ENCODE results near the gene AGBL1.

Gene AGBL1

DNA sequence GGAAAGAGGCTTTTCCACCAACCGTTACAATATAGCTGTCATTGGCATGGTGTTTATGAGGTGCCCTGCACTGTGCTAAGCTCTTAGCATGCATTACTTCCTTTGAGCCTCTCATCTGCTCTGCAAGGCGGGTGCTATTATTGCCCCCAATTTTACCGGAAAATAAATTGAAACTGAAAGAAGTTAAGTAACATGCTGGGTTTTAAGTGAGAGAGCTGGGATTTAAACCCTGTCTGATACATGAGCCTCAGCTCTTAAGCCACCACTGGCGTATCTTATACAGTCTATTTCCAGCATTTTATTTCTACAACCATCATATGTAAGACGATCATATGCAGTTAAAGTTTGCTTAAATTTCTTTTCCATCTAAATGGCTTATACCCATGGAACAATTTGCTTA lies 81.6 kb downstream of the AGBL1 start:
- TF ChIP-seq, protein P1, sequence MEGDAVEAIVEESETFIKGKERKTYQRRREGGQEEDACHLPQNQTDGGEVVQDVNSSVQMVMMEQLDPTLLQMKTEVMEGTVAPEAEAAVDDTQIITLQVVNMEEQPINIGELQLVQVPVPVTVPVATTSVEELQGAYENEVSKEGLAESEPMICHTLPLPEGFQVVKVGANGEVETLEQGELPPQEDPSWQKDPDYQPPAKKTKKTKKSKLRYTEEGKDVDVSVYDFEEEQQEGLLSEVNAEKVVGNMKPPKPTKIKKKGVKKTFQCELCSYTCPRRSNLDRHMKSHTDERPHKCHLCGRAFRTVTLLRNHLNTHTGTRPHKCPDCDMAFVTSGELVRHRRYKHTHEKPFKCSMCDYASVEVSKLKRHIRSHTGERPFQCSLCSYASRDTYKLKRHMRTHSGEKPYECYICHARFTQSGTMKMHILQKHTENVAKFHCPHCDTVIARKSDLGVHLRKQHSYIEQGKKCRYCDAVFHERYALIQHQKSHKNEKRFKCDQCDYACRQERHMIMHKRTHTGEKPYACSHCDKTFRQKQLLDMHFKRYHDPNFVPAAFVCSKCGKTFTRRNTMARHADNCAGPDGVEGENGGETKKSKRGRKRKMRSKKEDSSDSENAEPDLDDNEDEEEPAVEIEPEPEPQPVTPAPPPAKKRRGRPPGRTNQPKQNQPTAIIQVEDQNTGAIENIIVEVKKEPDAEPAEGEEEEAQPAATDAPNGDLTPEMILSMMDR (IDR thresholded peaks at IDR 0.05; ENCODE audit: low read depth, low read length, missing control alignments) = no peak
- H3K4me3 ChIP-seq (ENCODE audit: low read depth, low read length) = no peak overlapping the region
- DNase-seq (ENCODE audit: low read depth) = no peak

DNA sequence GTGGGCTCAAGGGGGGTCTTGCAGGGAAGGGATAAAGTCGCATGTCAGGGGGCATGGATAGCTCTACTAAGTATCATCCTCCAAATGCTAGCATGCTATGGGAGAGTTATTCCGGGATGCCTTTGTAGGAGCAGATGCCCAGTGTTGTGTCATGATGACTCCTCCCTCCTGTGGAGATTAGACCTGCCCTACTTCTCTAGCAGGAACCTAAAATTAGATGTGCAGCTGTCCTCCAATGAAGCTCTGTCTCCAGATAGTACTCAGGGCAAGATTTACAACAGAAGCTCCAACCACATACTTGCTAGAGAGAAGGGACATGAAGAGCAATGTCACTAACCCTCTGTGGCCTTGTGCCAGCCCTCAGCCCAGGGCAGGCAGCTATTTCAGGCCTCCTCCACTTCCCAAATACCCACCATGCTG lies 82.5 kb downstream of the AGBL1 start:
- H3K4me3 ChIP-seq (ENCODE audit: low read depth, low read length) = no peak overlapping the region
- no peak for DNase-seq (ENCODE audit: low read depth)
- TF ChIP-seq, protein P1 (IDR thresholded peaks at IDR 0.05; ENCODE audit: low read depth, low read length, missing control alignments) = no peak

DNA sequence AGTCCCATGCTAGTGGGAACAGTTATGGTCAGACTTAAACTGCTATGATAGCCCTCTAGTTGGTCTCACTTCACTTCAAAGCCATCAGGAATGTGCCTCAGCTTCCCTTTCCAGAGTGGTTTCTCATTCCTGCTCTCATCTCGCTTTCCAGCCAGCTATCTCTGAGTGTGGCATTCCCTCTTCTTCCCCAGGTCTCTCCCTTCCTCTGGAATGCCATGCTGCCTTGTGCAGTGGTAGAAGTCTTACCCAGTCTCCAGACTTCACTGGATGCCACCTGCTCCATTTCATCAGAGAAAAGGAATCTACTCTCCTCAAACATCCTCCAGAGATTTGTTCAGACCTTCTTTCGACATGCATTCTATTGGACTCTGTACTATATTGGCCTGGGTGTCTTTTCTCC lies 83.0 kb downstream of the AGBL1 start:
- TF ChIP-seq, protein P1 (IDR thresholded peaks at IDR 0.05; ENCODE audit: low read depth, low read length, missing control alignments) = no peak
- H3K4me3 ChIP-seq (ENCODE audit: low read depth, low read length) = no peak overlapping the region
- DNase-seq (ENCODE audit: low read depth) = no peak

DNA sequence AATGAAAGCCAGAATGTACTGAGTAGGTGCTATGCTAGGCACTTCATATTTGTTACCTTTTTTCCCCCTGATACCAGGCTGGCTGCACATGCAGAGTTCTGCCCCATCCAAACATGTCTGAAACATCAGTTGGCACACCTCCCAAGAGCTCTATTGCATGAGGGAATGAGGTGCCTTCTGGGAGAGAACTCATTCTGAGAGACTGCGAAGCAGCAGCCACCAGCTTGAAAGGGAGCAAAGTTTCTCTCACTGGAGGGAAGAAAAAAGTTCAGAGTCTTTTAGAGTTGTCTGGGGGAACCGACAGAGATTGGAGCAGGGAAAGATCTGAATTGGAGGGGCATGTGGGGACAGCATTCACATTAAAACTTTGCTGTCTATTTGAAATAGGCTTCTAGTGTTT lies 84.1 kb downstream of the AGBL1 start:
- TF ChIP-seq, protein P1 (IDR thresholded peaks at IDR 0.05; ENCODE audit: low read depth, low read length, missing control alignments) = no peak
- no peak overlapping the region for H3K4me3 ChIP-seq (ENCODE audit: low read depth, low read length)
- no peak for DNase-seq (ENCODE audit: low read depth)

DNA sequence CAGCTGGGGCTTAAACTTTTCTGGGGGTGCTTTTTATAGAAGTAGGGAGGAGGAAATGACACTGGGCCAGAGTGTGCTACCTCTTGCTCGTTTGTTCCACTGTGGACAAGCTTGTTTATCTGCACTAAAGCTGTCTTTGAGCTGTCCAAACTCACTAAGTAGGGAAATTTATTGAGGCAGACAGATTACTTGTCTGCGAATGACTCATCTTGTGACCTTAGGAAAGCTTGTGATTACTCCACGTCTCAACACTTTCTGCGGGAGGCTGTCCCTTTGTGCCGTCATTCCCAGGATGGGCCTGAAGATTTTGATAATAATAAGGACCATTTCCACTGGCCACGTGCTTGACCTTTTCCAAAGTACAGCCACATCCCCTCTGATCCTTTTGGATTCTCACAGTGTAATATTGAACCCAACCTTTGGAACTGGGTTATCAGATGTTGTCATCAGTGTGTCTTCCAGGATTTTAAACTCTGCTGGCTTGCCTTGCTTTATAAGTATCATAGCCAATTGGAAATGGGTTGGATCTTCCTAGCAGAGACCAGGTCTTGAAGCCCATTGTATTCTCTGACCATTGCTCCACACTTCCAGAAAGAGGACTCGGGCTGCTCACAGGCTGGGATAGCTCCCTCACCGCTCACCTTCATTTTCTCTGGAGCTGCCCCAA lies 84.7 kb downstream of the AGBL1 start:
- TF ChIP-seq, protein P1 (IDR thresholded peaks at IDR 0.05; ENCODE audit: low read depth, low read length, missing control alignments) = no peak
- DNase-seq (ENCODE audit: low read depth) = no peak
- no peak overlapping the region for H3K4me3 ChIP-seq (ENCODE audit: low read depth, low read length)

DNA sequence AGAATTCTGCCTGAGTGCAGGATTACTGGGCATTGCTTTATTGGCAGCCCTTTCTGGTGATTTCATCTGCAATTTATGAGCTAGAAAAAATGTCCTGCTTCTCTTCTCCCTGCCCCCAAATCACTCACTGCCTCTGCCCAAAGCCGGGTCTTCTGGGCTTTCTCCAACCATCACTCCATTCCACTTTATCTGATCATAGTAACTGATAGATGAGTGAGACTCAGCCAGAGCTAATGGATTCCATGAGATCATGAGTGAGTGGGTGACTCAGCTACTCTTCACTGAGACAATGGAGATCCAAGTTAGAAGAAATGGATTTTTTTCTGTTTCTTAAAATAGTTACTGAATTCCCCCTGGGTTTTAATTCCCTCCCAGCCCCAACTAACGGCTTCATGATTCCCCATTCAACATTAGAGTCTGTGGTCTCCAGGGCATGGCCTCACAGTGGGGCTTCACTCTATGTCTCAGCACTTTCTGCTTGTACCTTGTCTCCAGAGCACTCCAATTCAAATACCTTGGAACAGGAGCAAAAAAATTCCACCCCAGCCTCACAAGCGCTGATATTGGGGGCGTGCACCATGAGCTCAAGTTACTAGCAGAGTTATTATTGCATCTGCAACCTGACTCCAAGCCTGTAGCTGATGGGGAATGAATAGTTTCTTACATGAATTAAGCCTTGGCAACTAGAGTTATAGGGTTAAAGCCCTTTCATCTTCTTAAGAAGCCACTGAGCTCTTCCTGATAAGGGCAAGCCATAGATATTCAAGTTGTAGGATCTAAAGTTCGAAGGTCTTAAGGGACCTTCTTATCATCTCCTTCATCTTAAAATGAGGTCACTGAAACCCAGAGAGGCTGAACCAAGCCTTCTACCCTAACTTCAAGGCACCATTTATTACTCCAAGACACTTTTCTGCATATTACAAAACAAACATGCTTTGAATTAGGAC lies 85.9 kb downstream of the AGBL1 start:
- TF ChIP-seq, protein P1 (IDR thresholded peaks at IDR 0.05; ENCODE audit: low read depth, low read length, missing control alignments) = no peak
- DNase-seq (ENCODE audit: low read depth) = no peak
- no peak overlapping the region for H3K4me3 ChIP-seq (ENCODE audit: low read depth, low read length)

Data from GM12864 (cell line).